ENCODE data around the gene PEX5L. TPM values are rescaled to one million over a fixed set of nuclear protein-coding genes. Genes with fewer than 3 reads are reported as not detected.
A peak's percentile ranks its signal among the peaks of the same experiment; 100 is the strongest.

PEX5L gene
- total RNA-seq, 2 donors from 2014 or later = not detected

DNA sequence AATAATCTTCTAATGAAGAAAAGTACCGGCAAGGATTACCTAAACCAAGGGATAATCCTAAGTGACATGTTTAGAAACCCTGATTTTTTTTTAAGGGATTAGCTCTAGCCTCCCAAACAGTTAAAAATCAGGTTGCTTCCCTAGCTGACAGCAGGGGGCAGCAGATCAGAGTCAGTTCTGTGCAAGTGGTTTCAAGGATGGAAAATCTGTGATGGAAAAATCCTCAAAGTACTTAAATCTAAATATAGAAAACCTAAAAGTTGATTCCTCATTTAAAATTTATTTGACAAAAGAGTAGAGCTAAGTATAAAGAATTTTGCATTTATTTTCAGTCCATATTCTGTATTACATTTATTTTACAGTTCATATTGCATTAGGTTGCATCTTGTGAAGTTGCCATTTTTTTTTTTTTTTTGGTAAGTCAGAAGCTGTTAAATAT is 107.6 kb downstream of the PEX5L start:
- peak in 1 of 2 donors; percentile 39 for DNase-seq
- ATAC-seq = no peak
- intact Hi-C loops (cut with DNase I, micrococcal nuclease) = no loop called here

DNA sequence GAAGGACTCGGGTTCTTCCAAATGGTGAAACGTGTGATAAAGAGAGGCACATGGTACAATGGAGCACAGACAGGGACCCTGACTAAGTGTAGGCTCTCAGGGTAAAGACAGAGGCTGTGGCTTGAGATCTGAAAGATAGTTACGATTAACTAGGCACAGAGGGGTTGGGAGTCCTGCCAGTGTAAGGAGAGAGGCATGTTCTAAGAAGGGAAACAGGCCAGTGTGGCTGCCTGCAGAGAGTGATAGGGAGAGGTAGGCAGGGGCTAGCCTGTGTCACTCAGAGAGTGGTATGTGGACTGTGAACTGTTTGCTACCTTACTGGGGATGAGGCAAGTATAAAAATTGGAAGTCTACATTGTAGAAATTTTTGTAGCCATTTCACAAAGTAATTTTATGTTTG is 109.5 kb downstream of the PEX5L start:
- intact Hi-C loops (cut with DNase I, micrococcal nuclease) = no loop called here
- DNase-seq = no peak
- no peak for ATAC-seq

DNA sequence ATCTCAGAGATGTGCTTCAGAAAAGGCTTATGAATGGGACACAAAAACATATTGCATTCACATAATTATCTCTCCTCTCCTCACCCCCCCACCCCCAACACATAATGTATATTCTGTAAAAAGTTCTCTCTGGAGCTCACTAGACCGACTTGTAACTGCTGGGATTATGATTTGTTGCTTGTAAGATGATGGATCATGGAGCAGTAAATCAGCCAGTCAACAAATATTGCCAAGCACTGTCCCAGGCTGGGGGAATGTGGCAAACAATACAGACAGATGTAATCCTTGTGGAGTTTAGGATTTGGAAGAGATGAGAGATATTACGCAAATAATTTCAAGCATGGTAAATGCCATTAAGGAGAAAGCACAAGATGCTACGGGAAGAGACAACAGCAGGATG is 114.8 kb downstream of the PEX5L start:
- ATAC-seq (no peak), DNase-seq (no peak)
- intact Hi-C loops (cut with DNase I, micrococcal nuclease) = no loop called here

DNA sequence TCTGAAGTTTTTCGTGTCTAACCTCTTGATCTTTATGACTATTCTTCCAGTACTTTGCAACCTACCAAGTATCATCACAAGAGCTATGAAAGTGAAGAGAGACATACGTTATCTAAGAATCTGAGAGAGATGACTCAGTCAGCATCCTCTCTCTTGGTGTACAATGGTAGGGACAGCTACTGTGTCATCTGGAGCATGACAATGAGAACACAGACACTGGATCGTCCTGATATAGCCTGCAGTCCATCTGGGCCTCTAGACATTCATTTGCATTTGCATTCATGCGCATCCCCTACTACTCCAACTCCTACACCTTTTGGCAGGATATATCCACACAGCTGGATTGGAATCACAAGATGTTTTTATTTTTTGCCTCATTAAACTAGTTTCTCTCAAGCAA is 115.2 kb downstream of the PEX5L start:
- intact Hi-C loops (cut with DNase I, micrococcal nuclease) = no loop called here
- ATAC-seq (no peak), DNase-seq (no peak)

DNA sequence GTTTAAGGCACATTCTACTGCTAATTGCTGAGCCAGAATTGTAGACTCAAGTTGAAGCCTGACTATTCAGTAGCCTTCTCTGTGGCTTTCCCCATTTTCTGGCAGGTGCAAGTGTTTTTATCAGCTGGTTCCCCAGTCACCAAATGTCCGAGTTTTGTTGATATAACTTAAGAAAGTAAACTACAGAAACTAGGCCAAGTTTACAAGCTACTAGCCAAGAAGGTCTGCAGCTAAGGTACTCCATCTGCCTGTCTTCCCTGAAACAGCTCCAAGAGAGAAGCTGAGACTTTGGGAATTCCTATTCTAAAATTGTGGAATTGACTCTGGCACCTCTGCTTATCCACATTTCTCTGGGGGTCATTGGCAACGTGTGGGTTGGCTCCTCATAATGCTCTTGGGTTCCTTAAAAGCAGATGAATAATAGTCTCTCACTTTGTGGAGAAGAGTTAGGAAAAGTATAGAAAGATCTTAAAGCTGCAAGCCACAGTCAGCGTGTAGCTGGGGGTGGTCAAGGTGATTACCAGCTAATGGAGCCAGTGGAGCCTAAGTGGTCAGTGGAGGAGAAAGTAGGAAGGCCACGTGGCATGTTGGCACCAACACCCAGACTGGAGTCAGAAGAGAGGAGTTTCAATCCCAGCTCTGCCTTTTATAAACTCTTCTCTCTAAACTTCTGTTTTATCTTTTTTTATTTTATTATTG is 128.8 kb downstream of the PEX5L start:
- ATAC-seq (no peak), DNase-seq (no peak)
- intact Hi-C loops (cut with DNase I, micrococcal nuclease) = no loop called here

DNA sequence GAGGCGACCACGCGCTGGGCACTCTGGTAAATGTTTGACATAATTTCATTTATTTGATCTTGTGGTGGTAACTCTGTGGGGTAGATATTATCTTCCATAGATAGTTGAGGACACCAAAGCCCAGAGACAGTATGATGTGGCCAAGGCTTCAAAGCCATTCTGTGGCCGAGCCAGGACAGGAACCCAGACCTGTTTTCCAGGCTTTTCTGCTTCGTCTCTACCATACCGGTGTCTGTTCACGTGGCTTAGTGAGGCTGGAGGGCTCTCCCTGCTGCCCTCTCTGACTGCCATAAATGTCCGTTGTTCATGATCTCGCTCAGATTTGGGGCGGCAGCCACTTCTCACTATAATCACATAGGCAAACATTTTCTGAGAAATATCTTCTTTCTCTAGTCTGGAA is 134.7 kb downstream of the PEX5L start:
- intact Hi-C loops (cut with DNase I, micrococcal nuclease) = no loop called here
- DNase-seq (no peak), ATAC-seq (no peak)

DNA sequence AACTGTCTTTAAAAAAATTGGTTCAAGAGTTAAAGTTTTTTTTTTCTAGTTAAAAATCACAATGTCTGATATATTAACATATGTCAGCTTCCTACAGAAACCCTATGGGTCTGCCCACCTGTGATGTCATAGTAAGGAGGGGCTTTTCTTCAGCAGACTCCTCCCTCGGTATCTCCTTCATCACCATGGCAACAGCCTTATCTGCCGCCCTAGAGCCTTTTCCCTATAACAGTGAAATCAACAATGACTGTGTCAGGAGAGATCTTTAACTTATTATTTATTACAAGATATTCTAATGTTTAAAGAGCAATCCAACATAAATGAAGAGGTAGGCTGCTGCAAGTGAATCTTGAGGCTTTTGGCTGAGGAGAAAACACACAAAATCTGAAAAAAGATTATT is 138.7 kb downstream of the PEX5L start:
- ATAC-seq (no peak), DNase-seq (no peak)
- intact Hi-C loops (cut with DNase I, micrococcal nuclease) = no loop called here

DNA sequence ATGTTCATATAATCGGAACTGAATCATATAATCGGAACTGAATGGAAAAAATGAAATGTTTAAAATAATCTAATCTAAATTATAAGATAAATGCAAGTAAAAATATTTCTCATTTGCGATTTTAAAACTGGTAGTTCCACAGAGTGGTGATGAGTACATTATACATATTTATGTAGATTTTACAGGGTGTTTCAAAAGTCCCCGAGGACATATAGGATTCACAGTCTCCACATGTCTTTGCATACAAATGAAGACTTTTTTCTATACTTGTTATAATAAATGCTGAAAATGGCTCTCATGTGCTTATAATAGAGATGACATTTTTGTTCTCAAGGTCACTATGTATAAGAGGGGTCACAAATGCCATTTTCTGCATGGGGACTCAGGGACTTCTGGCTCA is 139.5 kb downstream of the PEX5L start:
- ATAC-seq (no peak), DNase-seq (no peak)
- intact Hi-C loops (cut with DNase I, micrococcal nuclease) = no loop called here

DNA sequence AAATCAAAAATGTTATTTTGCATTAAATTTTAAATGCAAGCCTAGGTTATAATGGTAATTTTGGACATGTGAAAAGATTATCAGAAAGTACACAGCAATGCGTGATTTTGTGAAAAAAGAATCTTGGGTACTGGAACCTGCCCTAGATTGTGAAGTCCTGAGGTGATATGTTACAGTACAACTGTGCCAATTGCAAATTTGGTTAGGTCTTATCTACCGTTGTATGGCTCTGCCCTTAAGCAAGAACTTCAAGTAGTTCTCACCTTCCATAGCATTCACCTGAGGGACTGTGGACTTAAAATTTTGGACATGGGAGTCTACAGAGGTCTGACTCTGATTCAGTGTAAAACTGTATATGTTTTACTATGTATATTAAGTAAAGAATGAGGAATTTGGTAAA is 140.2 kb downstream of the PEX5L start:
- DNase-seq (no peak), ATAC-seq (no peak)
- intact Hi-C loops (cut with DNase I, micrococcal nuclease) = no loop called here

DNA sequence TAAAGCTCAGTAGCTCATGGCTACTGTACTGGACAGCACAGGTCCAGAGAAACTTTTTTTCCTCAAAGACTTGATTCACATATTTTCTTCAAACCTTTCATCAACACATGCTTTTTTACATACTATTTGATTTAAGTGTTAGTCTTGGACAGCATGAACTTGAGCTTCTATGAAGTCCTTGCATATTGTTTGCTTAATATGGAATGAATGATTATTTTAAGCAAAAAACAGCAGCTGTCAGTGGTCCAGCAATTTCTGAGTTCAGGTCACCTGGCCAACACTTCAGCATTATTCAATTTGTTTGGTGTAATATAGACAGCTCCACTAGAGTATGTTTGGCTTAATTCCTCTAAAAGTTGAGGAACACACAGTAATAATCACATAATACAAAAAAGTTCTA is 141.4 kb downstream of the PEX5L start:
- DNase-seq = no peak
- intact Hi-C loops (cut with DNase I, micrococcal nuclease) = no loop called here
- no peak for ATAC-seq

DNA sequence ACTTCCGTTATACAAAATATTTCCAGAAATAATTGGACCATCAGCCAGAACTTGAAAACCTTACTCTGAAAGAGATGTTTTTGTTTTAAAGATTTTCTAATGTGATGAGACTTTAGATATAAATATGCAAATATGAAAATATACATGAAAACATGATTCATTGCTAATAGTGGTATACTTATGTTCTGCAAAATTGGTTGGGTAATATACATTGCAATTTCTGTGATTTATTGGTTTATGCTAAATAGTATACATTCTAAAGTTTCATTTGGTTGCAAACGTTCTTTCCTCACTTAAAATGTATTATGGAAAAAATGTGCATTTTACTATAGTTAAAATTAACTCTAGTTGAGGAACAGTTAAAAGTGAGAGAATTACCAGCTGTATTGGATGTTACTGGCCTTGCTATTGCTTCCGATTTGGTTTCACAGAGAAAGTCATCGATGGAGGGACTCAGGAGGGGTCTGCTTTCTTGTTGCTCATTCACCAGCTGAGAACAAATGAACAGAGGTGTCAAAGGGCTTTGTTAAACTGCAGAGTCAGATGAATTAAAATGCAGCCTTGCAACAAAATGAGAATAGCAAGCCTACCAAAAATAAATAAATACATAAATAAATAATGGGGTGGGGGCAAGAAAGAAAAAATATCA is 149.3 kb downstream of the PEX5L start:
- intact Hi-C loops (cut with DNase I, micrococcal nuclease) = no loop called here
- ATAC-seq = no peak
- no peak for DNase-seq

DNA sequence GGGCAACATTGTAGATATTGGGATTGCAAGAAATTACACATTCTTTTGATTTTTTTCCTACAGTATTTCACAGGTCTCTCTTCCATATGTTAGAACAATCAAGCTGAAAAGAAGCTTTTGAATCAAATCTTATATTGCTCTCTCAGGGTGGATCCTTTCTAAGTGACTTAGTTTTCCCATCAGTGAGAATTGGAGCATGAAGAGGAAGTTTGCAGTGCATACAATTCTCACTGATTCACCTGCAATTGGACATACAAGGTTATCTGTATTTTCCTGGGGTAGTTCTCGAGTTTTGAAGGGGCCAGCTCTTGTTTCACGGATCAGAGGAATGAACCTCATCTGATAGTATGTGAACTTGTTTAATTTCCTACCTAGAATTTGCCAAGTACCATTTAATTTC is 150.8 kb downstream of the PEX5L start:
- intact Hi-C loops (cut with DNase I, micrococcal nuclease) = no loop called here
- no peak for ATAC-seq
- DNase-seq = no peak

DNA sequence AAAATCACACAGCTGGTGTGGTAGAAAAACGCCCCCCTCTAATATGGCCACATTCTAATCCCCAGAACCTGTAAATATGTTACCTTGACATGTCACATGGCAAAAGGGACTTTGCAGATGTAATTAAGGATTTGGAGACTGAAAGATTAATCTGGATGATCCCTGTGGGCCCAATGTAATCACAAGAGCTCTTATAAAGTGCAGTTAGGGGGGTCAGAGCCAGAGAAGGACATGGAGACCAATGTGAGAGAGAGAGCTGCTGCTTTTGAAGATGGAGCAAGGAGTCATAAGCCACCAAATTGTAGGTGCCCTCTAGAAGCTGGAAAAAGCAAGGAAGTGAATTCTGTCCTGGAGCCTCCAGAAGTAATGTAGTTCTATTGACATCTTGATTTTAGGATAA is 152.6 kb downstream of the PEX5L start:
- intact Hi-C loops (cut with DNase I, micrococcal nuclease) = no loop called here
- ATAC-seq = no peak
- no peak for DNase-seq

DNA sequence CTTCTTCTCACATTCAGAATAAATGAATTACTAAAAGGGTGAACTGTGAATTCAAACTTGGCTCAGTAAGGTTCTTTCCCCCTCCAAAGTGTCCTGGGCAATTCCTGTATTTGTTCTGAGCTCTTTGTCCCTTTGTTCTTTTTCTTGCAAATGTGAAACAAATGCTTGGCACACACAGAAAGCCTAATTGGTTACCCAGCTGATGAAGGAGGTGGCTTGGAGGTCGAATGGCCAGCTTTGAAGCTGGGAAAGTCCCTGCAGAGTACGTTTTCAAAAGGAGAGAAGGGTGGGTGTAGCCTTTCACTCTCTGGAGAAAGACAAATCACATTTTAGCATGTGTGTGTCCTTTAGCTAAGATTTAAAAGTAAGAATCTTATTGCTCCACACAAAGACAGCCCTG is 154.4 kb downstream of the PEX5L start:
- DNase-seq = no peak
- no peak for ATAC-seq
- intact Hi-C loops (cut with DNase I, micrococcal nuclease) = no loop called here

DNA sequence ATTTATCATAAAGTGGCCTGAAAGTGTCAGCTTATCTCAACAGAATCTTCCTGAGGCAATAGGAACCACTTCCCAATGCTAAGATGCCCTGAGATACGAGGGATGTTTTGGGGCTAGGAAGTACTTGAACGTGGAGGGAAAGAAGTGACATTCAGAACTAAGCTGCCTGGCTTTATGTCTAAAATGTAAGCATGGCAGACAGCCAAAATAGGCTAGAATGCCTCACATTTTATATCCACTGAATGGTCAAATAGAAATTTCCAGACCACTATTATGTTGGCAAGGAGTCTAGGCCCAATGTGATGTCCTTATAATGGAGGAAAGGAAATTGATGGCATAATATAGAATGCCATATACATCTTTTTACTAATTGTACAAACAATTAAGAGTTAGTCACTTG is 154.9 kb downstream of the PEX5L start:
- ATAC-seq (no peak), DNase-seq (no peak)
- intact Hi-C loops (cut with DNase I, micrococcal nuclease) = no loop called here

DNA sequence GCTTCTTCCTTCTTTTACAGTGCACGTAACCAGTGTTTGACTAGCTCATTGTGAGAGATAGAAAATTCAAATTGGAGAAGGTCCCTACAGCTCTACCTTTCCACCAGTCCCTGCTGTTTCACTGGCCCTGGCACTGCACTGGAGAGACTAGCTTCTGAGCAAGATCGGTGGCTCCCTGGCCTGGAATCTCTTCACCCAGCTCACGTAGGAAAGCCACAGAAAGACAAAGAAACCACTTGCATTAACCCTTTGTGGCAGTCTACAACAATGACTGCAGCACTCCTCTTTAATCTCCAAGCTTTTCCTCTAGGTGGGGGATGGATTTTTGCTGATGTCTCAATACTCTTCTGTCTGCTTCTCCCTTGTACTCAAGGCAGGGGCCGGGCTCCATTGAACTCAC is 155.9 kb downstream of the PEX5L start:
- ATAC-seq (no peak), DNase-seq (no peak)
- intact Hi-C loops (cut with DNase I, micrococcal nuclease) = no loop called here

DNA sequence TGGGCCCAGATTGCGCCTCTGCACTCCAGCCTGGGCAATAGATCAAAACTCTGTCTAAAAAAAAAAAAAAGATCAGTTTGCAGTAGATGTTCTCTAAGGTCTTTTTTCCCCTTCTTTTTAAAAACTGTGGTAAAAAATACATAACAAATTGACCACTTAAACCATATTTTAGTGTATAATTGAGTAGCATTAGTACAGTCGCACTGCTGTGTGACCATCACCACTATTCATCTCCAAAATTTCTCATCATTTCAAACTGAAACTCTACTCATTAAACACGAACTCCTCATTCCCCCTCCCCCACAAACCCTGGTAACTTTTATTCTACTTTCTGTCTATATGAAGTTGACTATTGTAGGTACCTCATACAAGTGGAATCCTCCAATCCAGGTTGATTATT is 160.3 kb downstream of the PEX5L start:
- DNase-seq (no peak), ATAC-seq (no peak)
- intact Hi-C loops (cut with DNase I, micrococcal nuclease) = no loop called here

DNA sequence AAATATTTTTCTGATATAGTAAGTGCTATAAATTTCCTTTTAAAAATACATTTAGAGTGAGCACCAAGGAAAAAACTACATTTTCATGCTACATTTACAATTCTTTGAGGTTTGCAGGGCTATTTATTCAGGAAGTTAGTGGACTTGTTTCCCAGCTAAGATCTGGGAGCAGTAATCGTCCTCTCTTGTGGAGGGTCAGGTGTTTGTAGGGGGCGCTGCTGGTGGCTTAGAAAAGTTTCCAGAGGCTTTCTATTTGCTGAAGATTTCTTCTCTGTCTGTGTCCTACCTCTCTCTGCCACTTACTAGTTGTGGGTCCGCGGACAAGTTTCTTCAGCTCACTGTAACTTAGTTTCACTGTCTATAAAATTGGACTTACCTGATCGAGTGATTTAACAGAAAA is 163.9 kb downstream of the PEX5L start:
- no peak for ATAC-seq
- no peak for DNase-seq
- intact Hi-C loops (cut with DNase I, micrococcal nuclease) = no loop called here

DNA sequence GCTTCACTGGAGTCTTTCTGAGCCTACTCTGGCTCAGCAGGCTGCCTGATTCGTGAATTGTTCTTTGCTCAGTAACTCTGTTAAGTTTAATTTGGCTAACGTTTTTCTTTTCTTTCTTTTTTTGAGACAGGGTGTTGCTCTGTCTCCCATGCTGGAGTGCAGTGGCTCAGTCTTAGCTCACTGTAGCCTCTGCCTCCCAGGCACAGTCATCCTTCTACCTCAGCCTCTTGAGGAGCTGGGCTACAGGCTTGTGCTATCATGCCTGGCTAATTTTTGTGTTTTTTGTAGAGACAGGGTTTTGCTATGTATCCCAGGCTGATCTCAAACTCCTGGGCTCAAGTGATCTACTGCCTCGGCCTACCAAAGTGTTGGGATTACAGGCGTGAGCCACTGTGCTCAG is 165.0 kb downstream of the PEX5L start:
- ATAC-seq (no peak), DNase-seq (no peak)
- intact Hi-C loops (cut with DNase I, micrococcal nuclease) = no loop called here

DNA sequence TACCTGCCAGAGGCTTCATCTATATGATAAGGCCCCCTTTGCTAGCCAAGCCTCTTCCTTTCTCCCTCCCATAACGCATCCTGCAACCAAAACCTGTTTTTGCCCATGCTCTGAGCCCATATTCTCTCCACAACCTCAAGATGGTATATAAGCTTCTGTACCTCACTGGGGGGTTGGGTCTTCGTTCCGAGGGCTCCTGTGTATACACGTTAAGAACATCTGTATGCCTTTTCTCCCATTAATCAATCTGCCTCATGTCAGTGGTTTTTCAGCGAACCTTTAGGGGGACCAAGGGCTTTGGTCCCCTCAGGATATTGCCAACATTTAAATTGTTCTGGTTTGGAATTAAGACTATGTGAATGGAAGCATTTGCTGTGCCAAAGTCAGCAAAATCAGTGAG is 168.0 kb downstream of the PEX5L start:
- ATAC-seq = no peak
- DNase-seq = no peak
- intact Hi-C loops (cut with DNase I, micrococcal nuclease) = no loop called here

DNA sequence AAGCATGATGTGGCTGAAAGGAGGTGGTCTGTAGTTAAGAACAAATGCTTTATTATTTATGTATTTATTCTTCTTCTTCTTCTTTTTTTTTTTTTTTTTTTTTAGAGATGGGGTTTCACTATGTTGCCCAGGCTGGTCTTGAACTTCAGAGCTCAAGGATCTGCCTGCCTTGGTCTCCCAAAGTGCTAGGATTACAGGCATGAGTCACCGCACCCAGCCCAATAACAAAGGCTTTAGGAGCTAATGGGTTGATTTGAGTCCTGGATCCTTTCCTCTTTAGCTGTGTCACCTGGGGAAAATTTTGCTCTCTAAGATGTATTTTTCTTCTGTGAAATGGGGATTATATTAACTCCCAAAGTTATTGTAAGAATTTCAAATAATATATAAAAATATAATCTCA is 168.8 kb downstream of the PEX5L start:
- ATAC-seq (no peak), DNase-seq (no peak)
- intact Hi-C loops (cut with DNase I, micrococcal nuclease) = no loop called here

Measured in left colon (tissue), 2 donors.